Effector memory CD8-positive, alpha-beta T cell (primary cell): ENCODE measurements around the gene TRIM41.

Experiments used
- ATAC-seq: fragments of 150-1000 bp; cut with Tn5 transposase; replicated peaks from 2 replicates; pipeline ENCODE4 v1.10.0; 2021; ENCODE audit warnings: mild to moderate bottlenecking, moderate library complexity
- DNase-seq, 3 experiments: peaks; one replicate each; pipeline ENCODE4 v3.0.0; 2021
- H3K27ac Mint-ChIP-seq, 2 donors: one replicate each; pipeline ENCODE4 v1.8.0; 2022; ENCODE audit warnings: mild to moderate bottlenecking in 2 of 2, mixed read lengths in 2 of 2, moderate library complexity in 2 of 2
- H3K27me3 Mint-ChIP-seq, 2 donors: one replicate each; pipeline ENCODE4 v1.8.0; 2022; ENCODE audit warnings: mixed read lengths in 2 of 2
- H3K36me3 Mint-ChIP-seq: one replicate; pipeline ENCODE4 v1.8.0; 2022; ENCODE audit warnings: mild to moderate bottlenecking, moderate library complexity, mixed read lengths; ENCODE audit not compliant: insufficient read depth
- H3K4me1 Mint-ChIP-seq, 2 donors: one replicate each; pipeline ENCODE4 v1.8.0; 2022; ENCODE audit warnings: low read depth in 2 of 2, mixed read lengths in 2 of 2
- H3K4me3 Mint-ChIP-seq, 2 donors: one replicate each; pipeline ENCODE4 v1.8.0; 2022; ENCODE audit warnings: mild to moderate bottlenecking in 2 of 2, mixed read lengths in 2 of 2, moderate library complexity in 2 of 2
- H3K9me3 Mint-ChIP-seq, 2 donors: one replicate each; pipeline ENCODE4 v1.8.0; 2022; ENCODE audit warnings: mixed read lengths in 2 of 2

The TRIM41 gene

GRCh38 chr5:181188700-181189362, 34.2 kb upstream of the TRIM41 start:
- peak; percentile 86 to 88 (median 87) for DNase-seq
- Mint-ChIP-seq H3K27ac (peak overlapping the region; percentile 100), H3K4me1 (peaks cover 40 to 42% of the 10 kb centered on the region in 2 donors), H3K27me3 (peaks cover 0 to 15% of the 10 kb centered on the region in 2 donors), H3K36me3 (peaks cover 70% of the 10 kb centered on the region), H3K9me3 (peaks cover 7 to 11% of the 10 kb centered on the region in 2 donors), H3K4me3 (peak overlapping the region; percentile 97 to 99)
- peak; percentile 12 for ATAC-seq

DNA sequence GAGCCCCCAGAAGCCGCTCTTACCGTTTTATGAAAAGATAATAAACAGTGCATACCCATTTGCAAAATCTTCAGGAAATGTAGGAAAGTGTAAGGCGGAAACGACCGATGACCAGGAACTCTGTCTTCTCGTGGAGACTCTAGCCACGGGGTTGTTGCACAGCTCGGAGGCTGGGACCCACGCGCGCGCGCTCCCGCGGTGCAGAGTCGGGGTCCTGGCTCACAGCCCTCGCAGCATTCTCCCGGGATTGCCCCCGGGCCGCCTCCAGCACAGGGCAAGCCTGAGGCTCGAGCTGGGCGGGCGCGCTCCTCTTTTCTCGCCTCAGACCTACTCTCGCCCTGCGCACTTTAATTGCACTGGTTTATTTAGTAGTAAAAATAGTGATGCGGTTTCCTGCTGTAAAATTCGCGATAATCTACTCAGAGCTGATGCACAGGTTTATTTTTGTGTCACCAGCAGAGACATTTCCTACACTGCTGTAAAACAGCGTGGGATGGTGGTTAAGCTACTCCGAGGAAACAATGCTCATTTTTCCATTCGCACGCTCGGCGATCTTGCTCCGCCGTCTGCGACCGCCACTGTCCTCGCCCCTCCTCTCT, 33.6 kb upstream of the TRIM41 start:
- ATAC-seq = peak; percentile 40
- Mint-ChIP-seq H3K4me3 (peak overlapping the region; percentile 97 to 99), H3K36me3 (peaks cover 70% of the 10 kb centered on the region), H3K9me3 (peaks cover 7 to 11% of the 10 kb centered on the region in 2 donors), H3K27ac (peak overlapping the region; percentile 100), H3K4me1 (peaks cover 35 to 39% of the 10 kb centered on the region in 2 donors), H3K27me3 (peaks cover 0 to 15% of the 10 kb centered on the region in 2 donors)
- DNase-seq = peak; percentile 25 to 52 (median 41)

DNA sequence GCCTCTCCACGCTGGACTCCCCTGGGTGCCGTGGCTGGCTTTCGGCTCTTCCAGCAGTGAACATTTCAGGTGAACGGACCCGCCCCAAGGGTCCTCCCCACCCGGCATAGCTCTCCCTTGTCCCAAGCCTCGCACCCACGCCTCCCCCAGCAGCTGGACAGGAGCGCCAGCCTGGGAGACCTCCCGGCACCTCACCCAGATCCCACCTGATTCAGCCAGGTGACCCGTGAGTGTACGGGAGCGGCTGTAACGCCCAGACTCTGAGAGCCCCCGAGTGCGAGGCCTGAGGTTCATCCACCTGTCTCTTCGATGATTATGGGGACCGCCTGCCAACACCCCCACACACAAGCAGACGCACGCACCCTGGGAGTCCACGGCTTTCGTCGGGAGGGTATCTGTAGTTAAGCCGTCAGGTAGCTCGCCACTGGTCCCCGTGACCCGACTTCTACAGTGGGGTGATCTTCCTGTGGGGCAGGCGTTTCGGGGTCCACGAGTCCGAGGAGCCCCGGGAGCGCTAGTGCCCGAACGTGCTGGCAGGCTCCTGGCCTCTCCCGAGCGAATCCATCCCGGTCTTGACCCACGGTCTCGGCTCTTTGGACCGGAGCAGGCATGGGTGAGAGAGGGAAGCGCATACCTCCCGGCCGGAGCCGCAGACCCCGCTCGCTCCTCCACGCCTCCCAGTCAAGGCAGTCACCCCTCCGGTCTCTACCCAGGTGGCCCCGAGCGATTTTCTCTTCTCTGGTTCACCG, 32.9 kb upstream of the TRIM41 start:
- peaks cover 7 to 11% of the 10 kb centered on the region in 2 donors for H3K9me3 Mint-ChIP-seq
- H3K4me1 Mint-ChIP-seq = peaks cover 33 to 39% of the 10 kb centered on the region in 2 donors
- H3K4me3 Mint-ChIP-seq = peak overlapping the region; percentile 97 to 99
- ATAC-seq = no peak
- peaks cover 0 to 15% of the 10 kb centered on the region in 2 donors for H3K27me3 Mint-ChIP-seq
- peak in 1 of 3 experiments; percentile 47 for DNase-seq
- peak overlapping the region; percentile 100 for H3K27ac Mint-ChIP-seq
- H3K36me3 Mint-ChIP-seq = peaks cover 70% of the 10 kb centered on the region

DNA sequence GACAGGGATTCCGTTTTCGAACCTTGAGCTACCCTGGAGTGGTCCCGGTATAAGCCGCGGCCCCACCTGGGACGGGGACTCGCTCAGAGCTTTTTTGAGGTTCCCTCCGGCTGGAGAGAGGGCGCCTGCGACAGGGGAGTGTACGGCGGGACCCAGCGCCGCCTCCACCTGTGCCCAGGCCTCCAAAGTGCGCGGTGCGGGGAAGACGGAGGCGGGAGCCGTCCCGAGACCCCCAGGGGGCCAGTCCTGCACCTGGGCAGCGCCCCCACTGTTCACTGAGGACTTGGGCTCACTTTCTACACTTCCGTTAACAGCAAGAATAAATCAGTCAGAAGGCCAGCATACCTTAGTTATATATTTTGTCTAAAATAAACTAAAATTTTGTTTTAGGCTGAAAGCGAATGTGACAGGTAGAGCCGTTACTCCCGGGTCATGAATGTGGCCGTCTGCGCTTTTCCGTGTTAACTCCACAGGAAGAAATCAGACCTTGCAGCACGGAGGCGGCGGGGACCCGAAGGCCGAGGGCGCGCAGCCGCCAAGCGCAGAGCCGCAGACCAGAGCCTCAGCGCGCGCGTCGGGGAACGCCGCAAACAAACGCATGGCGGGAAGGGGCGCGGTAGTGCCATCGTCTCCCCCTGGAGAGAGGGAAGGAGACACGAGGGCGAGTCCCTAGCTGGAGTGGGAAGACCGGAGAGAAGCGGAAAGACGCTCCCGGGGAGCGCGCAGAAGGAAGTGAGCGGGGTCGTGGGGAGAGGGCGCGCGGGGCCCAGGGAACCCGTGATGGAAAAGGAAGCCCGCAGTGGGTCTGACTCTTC, 32.2 kb upstream of the TRIM41 start:
- Mint-ChIP-seq H3K4me1 (peaks cover 33 to 39% of the 10 kb centered on the region in 2 donors), H3K36me3 (peaks cover 67% of the 10 kb centered on the region), H3K27me3 (peaks cover 0 to 15% of the 10 kb centered on the region in 2 donors), H3K27ac (peak overlapping the region; percentile 100), H3K4me3 (peak overlapping the region; percentile 97 to 99), H3K9me3 (peaks cover 7 to 11% of the 10 kb centered on the region in 2 donors)
- peak; percentile 6 for ATAC-seq
- peak in 2 of 3 experiments; percentile 25 to 34 for DNase-seq

GRCh38 chr5:181191526-181192336, 31.4 kb upstream of the TRIM41 start:
- H3K4me3 Mint-ChIP-seq = peak overlapping the region; percentile 97 to 99
- ATAC-seq (peak; percentile 66), DNase-seq (peak; percentile 95 to 99 (median 99))
- H3K9me3 Mint-ChIP-seq = peaks cover 7 to 11% of the 10 kb centered on the region in 2 donors
- peaks cover 63% of the 10 kb centered on the region for H3K36me3 Mint-ChIP-seq
- peak overlapping the region; percentile 100 for H3K27ac Mint-ChIP-seq
- H3K27me3 Mint-ChIP-seq = peaks cover 0 to 15% of the 10 kb centered on the region in 2 donors
- peaks cover 33 to 39% of the 10 kb centered on the region in 2 donors for H3K4me1 Mint-ChIP-seq

GRCh38 chr5:181192337-181193046, 30.6 kb upstream of the TRIM41 start:
- Mint-ChIP-seq H3K27ac (peak overlapping the region; percentile 100), H3K27me3 (peaks cover 0 to 15% of the 10 kb centered on the region in 2 donors), H3K4me1 (peaks cover 33 to 37% of the 10 kb centered on the region in 2 donors), H3K4me3 (peak overlapping the region; percentile 97 to 99), H3K36me3 (peaks cover 55% of the 10 kb centered on the region), H3K9me3 (peaks cover 7 to 11% of the 10 kb centered on the region in 2 donors)
- DNase-seq = no peak
- no peak for ATAC-seq

DNA sequence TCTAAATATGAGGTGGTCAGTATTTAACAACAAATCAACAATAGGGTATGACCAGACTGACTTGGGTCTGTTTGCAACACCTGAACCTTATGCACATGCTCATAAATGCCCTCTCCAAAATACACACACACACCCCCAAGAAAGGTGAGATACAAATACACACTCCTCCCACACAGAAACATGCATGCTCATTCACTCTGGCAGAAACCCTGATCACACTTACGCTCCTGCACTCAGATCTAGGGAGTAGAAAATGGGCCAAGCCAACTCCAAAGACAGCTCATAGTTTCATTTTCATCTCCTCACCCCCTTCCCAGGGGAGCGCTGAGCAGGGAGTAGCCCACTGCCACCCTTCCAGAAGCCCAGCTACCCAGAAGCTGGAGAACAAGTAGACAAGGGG, 29.4 kb upstream of the TRIM41 start:
- H3K27me3 Mint-ChIP-seq = peaks cover 0 to 10% of the 10 kb centered on the region in 2 donors
- peaks cover 2 to 7% of the 10 kb centered on the region in 2 donors for H3K9me3 Mint-ChIP-seq
- H3K4me3 Mint-ChIP-seq = no peak overlapping the region
- ATAC-seq (no peak), DNase-seq (no peak)
- H3K36me3 Mint-ChIP-seq = peaks cover 44% of the 10 kb centered on the region
- no peak overlapping the region for H3K27ac Mint-ChIP-seq
- H3K4me1 Mint-ChIP-seq = peaks cover 26 to 30% of the 10 kb centered on the region in 2 donors

- H3K27me3 Mint-ChIP-seq = peaks cover 0 to 7% of the 10 kb centered on the region in 2 donors
- peaks cover 0 to 3% of the 10 kb centered on the region in 2 donors for H3K9me3 Mint-ChIP-seq
- DNase-seq (no peak), ATAC-seq (no peak)
- peaks cover 20 to 24% of the 10 kb centered on the region in 2 donors for H3K4me1 Mint-ChIP-seq
- no peak overlapping the region for H3K4me3 Mint-ChIP-seq
- peaks cover 33% of the 10 kb centered on the region for H3K36me3 Mint-ChIP-seq
- no peak overlapping the region for H3K27ac Mint-ChIP-seq
These were observed 28.4 kb upstream of the TRIM41 start for GRCh38 chr5:181194489-181195248.

DNA sequence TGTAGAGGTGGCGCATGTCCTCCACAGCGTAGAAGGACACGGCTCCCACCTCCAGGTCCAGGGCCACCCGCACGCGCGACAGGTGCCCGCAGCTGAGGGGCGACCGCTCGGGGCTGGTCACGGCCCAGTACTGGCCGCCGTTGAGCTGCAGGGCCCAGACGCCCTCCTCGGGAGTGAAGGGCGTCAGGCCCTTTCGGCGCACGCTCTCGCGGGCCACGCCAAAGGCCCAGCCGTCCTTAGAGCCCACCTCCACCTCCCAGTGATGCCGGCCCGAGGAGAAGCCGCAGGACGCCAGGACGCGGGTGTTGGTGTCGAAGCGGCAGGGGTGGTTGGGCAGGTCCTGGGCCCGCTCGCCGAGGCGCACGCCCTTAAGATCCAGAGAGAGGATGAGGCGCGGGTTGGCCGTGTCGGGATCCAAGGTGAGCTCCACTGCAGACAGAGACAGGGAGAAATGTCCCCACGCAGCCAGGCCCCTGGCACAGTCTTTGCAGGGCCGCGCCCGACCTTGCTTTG, 27.8 kb upstream of the TRIM41 start:
- H3K4me3 Mint-ChIP-seq = no peak overlapping the region

DNA sequence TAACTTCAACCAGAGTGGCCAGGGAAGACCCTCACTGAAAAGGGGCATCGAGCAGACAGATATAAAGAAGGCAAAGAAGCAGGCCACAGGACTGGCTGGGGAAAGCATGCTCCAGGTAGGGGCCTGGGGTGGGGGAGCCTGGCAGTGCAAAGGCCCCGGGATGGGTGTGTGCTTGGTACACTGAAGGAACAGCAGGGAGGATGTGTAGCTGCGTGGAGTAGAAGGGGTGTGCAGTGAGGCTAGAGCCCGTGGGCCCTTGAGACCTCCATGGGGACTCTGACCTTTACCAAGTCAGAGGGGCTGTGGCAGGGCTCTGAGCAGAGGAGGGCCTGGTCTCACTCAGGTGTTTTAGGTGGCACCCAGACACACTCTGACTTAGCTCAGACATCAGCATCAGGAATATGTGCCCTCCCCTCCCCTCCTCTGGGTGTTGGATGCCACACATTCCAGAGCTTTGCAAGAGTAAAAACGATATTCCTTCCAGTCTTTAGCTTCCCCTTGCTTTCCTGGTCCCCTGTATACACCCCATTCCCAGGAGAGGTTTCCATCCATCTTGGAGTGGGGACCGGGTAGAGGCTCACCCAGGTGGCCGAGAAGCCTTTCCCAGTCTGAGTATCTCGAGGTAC, 25.6 kb upstream of the TRIM41 start:
- Mint-ChIP-seq H3K4me1 (peaks cover 5 to 6% of the 10 kb centered on the region in 2 donors), H3K4me3 (no peak overlapping the region), H3K36me3 (peaks cover 6% of the 10 kb centered on the region), H3K27me3 (no peaks in the 10 kb centered on the region), H3K27ac (no peak overlapping the region), H3K9me3 (no peaks in the 10 kb centered on the region)
- no peak for DNase-seq
- ATAC-seq = no peak

More for the DNA sequence above, 27.8 kb upstream of the TRIM41 start:
- Mint-ChIP-seq H3K9me3 (peaks cover 0 to 3% of the 10 kb centered on the region in 2 donors), H3K4me1 (peaks cover 17 to 18% of the 10 kb centered on the region in 2 donors), H3K36me3 (peaks cover 27% of the 10 kb centered on the region), H3K27ac (no peak overlapping the region), H3K27me3 (peaks cover 0 to 7% of the 10 kb centered on the region in 2 donors)
- ATAC-seq = no peak
- no peak for DNase-seq
